OCI-LY3 (cell line): ENCODE data around the gene C4A.
"Not testable (repeated sequence)": the region's sequence is repeated elsewhere in the genome, so short reads cannot be mapped to it uniquely, and the experiment has no call there.

Experiments
- CTCF ChIP-seq: fragments of 200-600, 300-600 bp; sonication (generic); IDR thresholded peaks from 2 replicates; pipeline ENCODE4 v1.5.1; 2014; ENCODE audit warnings: antibody characterized with exemption, low read length, low read depth
- EZH2phosphoT487 ChIP-seq: fragments of 200-600 bp; shearing (Covaris generic); IDR thresholded peaks from 2 replicates; pipeline ENCODE4 v1.6.1; 2018; ENCODE audit warnings: antibody characterized with exemption, mixed run types, low read depth

- not testable (repeated sequence) for TF ChIP-seq CTCF, EZH2phosphoT487
Observed at GRCh38 chr6:32042276-32042675, 60.4 kb downstream of the C4A start.
